HepG2 (cell line): Measurements from ENCODE around the gene ADI1. TPM values are rescaled to one million over a fixed set of nuclear protein-coding genes. Genes with fewer than 3 reads are reported as not detected.

ENCODE experiments used
- EHMT2 ChIP-seq: fragments of 200-600 bp; sonication (generic); IDR thresholded peaks from 2 replicates; pipeline ENCODE4 v1.7.0; 2017; ENCODE audit warnings: antibody characterized with exemption, low read depth, low read length, borderline replicate concordance
- ERF ChIP-seq: IDR thresholded peaks from 2 replicates; pipeline ENCODE4 v1.6.1; 2018; ENCODE audit warnings: missing biosample characterization, missing genetic modification reagents
- HCFC1 ChIP-seq: fragments of 150-350 bp; IDR thresholded peaks from 2 replicates; pipeline ENCODE4 v1.6.1; 2014; ENCODE audit warnings: low read depth, low read length
- HMG20A ChIP-seq: IDR thresholded peaks from 2 replicates; pipeline ENCODE4 v1.6.1; 2016; ENCODE audit warnings: borderline replicate concordance
- JUN ChIP-seq: sonication (generic); formaldehyde crosslinking; IDR thresholded peaks from 2 replicates; pipeline ENCODE4 v1.4.0; 2020; ENCODE audit warnings: mild to moderate bottlenecking, missing genetic modification reagents
- KDM6A ChIP-seq: IDR thresholded peaks from 2 replicates; pipeline ENCODE4 v1.6.1; 2016; ENCODE audit warnings: low read depth
- MAFF ChIP-seq: IDR thresholded peaks from 2 replicates; pipeline ENCODE4 v1.6.1; 2011; ENCODE audit warnings: low read depth, low read length, improper control_type of control experiment
- MED8 ChIP-seq: sonication (generic); formaldehyde crosslinking; IDR thresholded peaks from 2 replicates; pipeline ENCODE4 v1.8.1; 2023; ENCODE audit warnings: mild to moderate bottlenecking, missing genetic modification reagents; ENCODE audit not compliant: insufficient replicate concordance
- MTA3 ChIP-seq: sonication (generic); formaldehyde crosslinking; IDR thresholded peaks from 2 replicates; pipeline ENCODE4 v1.4.0; 2020; ENCODE audit warnings: missing genetic modification reagents
- MXD4 ChIP-seq: IDR thresholded peaks from 2 replicates; pipeline ENCODE4 v1.6.1; 2016; ENCODE audit warnings: mild to moderate bottlenecking, missing biosample characterization, missing genetic modification reagents
- MYNN ChIP-seq: sonication (generic); formaldehyde crosslinking; IDR thresholded peaks from 2 replicates; pipeline ENCODE4 v1.4.0; 2020; ENCODE audit warnings: mild to moderate bottlenecking, low read depth, missing genetic modification reagents
- PCBP1 ChIP-seq: fragments of 200-400 bp; formaldehyde crosslinking; IDR thresholded peaks from 2 replicates; pipeline ENCODE4 v1.6.1; 2017; ENCODE audit warnings: mild to moderate bottlenecking, low read depth, low read length, borderline replicate concordance
- PHF20 ChIP-seq: sonication (generic); formaldehyde crosslinking; IDR thresholded peaks from 2 replicates; pipeline ENCODE4 v1.5.0; 2020; ENCODE audit warnings: mild to moderate bottlenecking, missing genetic modification reagents
- PHF5A ChIP-seq: IDR thresholded peaks from one replicate; pipeline ENCODE4 v1.6.1; 2018; ENCODE audit warnings: low read depth, missing genetic modification reagents; ENCODE audit not compliant: unreplicated experiment
- RAD51 ChIP-seq: fragments of 450-650 bp; IDR thresholded peaks from 2 replicates; pipeline ENCODE4 v1.6.1; 2016; ENCODE audit warnings: borderline replicate concordance
- SP140L ChIP-seq: sonication (generic); formaldehyde crosslinking; IDR thresholded peaks from 2 replicates; pipeline ENCODE4 v1.4.0; 2020; ENCODE audit warnings: missing genetic modification reagents, borderline replicate concordance
- SRF ChIP-seq: IDR thresholded peaks from 2 replicates; pipeline ENCODE4 v1.6.1; 2011; ENCODE audit warnings: mild to moderate bottlenecking, low read depth, low read length, moderate library complexity
- SRSF1 ChIP-seq: fragments of 200-400 bp; formaldehyde crosslinking; optimal IDR thresholded peaks from 2 replicates; pipeline ENCODE3; 2017; ENCODE audit warnings: mild to moderate bottlenecking, low read depth, low read length, moderate library complexity
- TMF1 ChIP-seq: sonication (generic); formaldehyde crosslinking; IDR thresholded peaks from 2 replicates; pipeline ENCODE4 v1.8.1; 2022; ENCODE audit warnings: low read depth, missing genetic modification reagents
- YEATS4 ChIP-seq: sonication (generic); formaldehyde crosslinking; IDR thresholded peaks from 2 replicates; pipeline ENCODE4 v1.4.0; 2020; ENCODE audit warnings: missing genetic modification reagents, borderline replicate concordance
- ZNF234 ChIP-seq: sonication (generic); formaldehyde crosslinking; conservative IDR thresholded peaks from 2 replicates; pipeline ENCODE4 v1.5.1; 2020; ENCODE audit warnings: mild to moderate bottlenecking, missing genetic modification reagents
- ZNF33B ChIP-seq: sonication (generic); formaldehyde crosslinking; IDR thresholded peaks from 2 replicates; pipeline ENCODE4 v1.5.1; 2020; ENCODE audit warnings: mild to moderate bottlenecking, missing genetic modification reagents
- ZNF614 ChIP-seq: IDR thresholded peaks from 2 replicates; pipeline ENCODE4 v1.6.1; 2018; ENCODE audit warnings: missing biosample characterization, missing genetic modification reagents, inconsistent platforms, borderline replicate concordance
- ZNF792 ChIP-seq: IDR thresholded peaks from 2 replicates; pipeline ENCODE4 v1.6.1; 2016
- ZSCAN22 ChIP-seq: sonication (generic); formaldehyde crosslinking; IDR thresholded peaks from 2 replicates; pipeline ENCODE4 v1.4.0; 2020; ENCODE audit warnings: mild to moderate bottlenecking, missing genetic modification reagents
- ZSCAN30 ChIP-seq: sonication (generic); formaldehyde crosslinking; IDR thresholded peaks from 2 replicates; pipeline ENCODE4 v1.5.0; 2020; ENCODE audit warnings: mild to moderate bottlenecking, missing genetic modification reagents
- polyA plus RNA-seq, 8 experiments: library from polyadenylated mRNA; depleted of rRNA in 3 of 8; stranded (reverse) in 7 of 8; unstranded in 1 of 8; fragments of >200 nt; fragmentation: Illumina TruSeq in 4 of 8; extraction: Trizol in 4 of 8; gene quantifications; 2 replicates each; pipeline versions ENCODE4 v1.2.1 to v1.2.3, GENCODE V29; 2011 to 2016; ENCODE audit warnings: low read depth in 4 of 8, missing spikeins in 1 of 8, mixed read lengths in 1 of 8; ENCODE audit not compliant: insufficient read depth in 1 of 8
- total RNA-seq, 5 experiments: library from RNA; depleted of rRNA; stranded (reverse); fragments of >200 nt; fragmentation: Illumina TruSeq; extraction: Trizol; gene quantifications; 2 replicates each; pipeline ENCODE4 v1.2.3, GENCODE V29; 2016; ENCODE audit warnings: low read depth in 1 of 5
- TF ChIP-seq, protein P1 (sequence below): sonication (generic); formaldehyde crosslinking; IDR thresholded peaks from 2 replicates; pipeline ENCODE4 v1.5.0; 2020; ENCODE audit warnings: mild to moderate bottlenecking, missing genetic modification reagents, moderate library complexity
- TF ChIP-seq, protein P2 (sequence below): sonication (generic); formaldehyde crosslinking; IDR thresholded peaks from 2 replicates; pipeline ENCODE4 v1.4.0; 2020; ENCODE audit warnings: missing genetic modification reagents

Gene ADI1
- total and polyA plus RNA-seq, 2 of the 13 experiments (the other 11 are each of a cell fraction or from before 2014, with no cell fraction given): 28.7 to 123 TPM

DNA sequence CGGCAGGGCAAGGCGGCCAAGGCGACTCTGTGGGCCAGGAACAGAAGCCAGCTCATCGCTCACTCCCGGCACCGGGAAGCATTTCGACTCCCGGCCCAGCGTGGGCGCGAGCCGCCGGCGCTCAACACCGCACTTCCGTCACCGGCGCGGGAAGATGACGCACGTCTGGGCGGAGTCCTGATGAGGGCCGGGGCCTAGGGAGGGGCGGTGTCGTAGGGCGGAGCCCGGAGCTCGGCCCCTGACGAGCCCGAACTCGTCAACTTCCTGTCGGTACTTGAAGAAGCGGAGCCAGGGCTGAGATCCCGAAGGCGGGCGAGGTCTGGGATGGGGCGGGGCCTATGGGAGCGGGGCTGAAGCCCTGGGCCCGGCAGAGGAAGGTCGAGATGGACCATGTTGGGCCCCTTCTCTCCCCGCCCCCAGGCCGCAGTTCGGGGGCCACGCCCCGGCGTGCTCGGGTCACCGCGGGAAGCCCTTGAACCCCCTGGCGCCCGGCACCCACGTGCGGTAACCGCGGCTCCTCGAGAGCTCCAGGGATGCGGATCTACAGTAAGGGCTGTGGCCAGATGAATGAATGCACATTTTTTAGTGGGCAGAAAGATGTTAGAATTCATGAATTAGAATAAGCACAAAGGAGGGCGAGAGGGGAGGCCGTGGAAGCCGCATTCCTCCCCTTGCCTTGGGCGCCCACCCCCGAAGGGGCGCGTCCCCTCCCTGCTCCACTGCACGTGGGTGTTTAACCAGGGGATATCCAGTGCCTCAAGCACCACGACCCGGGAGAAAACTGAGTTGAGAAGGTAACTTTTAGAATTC is 39.1 kb upstream of the ADI1 start, which contains the start of gene RNASEH1 (continued):
- TF ChIP-seq JUN (CRISPR knock-in tag) (peak; percentile 87; the same call in 1 of the 2 replicates), PHF20 (CRISPR knock-in tag) (peak; percentile 99), ZNF792 (CRISPR knock-in tag) (peak; percentile 89; the same call in 1 of the 2 replicates), ZSCAN30 (CRISPR knock-in tag) (peak; percentile 80; the same call in 1 of the 2 replicates), RAD51 (no peak), ZNF614 (CRISPR knock-in tag) (peak; percentile 91), HCFC1 (peak; percentile 77), MED8 (CRISPR knock-in tag) (peak; percentile 90), ZNF234 (0 out of 2 replicates have a peak, but pooled peaks have one; percentile 69), MYNN (CRISPR knock-in tag) (no peak), ZSCAN22 (CRISPR knock-in tag) (peak; percentile 82), SRF (0 out of 2 replicates have a peak, but pooled peaks have one; percentile 44), MAFF (no peak), TMF1 (CRISPR knock-in tag) (peak; percentile 84; the same call in 1 of the 2 replicates), KDM6A (peak; percentile 72), SP140L (CRISPR knock-in tag) (peak; percentile 89; the same call in 1 of the 2 replicates), MTA3 (no peak), PHF5A (peak; percentile 84), PCBP1 (peak; percentile 80; the same call in 1 of the 2 replicates), SRSF1 (peak; percentile 30), EHMT2 (no peak), HMG20A (CRISPR knock-in tag) (peak; percentile 55; the same call in 1 of the 2 replicates), MXD4 (CRISPR knock-in tag) (peak; percentile 100), ZNF33B (CRISPR knock-in tag) (peak; percentile 87; the same call in 1 of the 2 replicates), ERF (CRISPR knock-in tag) (peak; percentile 92), YEATS4 (CRISPR knock-in tag) (peak; percentile 99)
- TF ChIP-seq, protein P1, sequence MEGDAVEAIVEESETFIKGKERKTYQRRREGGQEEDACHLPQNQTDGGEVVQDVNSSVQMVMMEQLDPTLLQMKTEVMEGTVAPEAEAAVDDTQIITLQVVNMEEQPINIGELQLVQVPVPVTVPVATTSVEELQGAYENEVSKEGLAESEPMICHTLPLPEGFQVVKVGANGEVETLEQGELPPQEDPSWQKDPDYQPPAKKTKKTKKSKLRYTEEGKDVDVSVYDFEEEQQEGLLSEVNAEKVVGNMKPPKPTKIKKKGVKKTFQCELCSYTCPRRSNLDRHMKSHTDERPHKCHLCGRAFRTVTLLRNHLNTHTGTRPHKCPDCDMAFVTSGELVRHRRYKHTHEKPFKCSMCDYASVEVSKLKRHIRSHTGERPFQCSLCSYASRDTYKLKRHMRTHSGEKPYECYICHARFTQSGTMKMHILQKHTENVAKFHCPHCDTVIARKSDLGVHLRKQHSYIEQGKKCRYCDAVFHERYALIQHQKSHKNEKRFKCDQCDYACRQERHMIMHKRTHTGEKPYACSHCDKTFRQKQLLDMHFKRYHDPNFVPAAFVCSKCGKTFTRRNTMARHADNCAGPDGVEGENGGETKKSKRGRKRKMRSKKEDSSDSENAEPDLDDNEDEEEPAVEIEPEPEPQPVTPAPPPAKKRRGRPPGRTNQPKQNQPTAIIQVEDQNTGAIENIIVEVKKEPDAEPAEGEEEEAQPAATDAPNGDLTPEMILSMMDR: no peak; the same call in none of the 2 replicates
- TF ChIP-seq, protein P2, sequence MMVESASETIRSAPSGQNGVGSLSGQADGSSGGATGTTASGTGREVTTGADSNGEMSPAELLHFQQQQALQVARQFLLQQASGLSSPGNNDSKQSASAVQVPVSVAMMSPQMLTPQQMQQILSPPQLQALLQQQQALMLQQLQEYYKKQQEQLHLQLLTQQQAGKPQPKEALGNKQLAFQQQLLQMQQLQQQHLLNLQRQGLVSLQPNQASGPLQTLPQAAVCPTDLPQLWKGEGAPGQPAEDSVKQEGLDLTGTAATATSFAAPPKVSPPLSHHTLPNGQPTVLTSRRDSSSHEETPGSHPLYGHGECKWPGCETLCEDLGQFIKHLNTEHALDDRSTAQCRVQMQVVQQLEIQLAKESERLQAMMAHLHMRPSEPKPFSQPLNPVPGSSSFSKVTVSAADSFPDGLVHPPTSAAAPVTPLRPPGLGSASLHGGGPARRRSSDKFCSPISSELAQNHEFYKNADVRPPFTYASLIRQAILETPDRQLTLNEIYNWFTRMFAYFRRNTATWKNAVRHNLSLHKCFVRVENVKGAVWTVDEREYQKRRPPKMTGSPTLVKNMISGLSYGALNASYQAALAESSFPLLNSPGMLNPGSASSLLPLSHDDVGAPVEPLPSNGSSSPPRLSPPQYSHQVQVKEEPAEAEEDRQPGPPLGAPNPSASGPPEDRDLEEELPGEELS (CRISPR knock-in tag): peak; percentile 73; the same call in 1 of the 2 replicates
